NB4 (cell line): Measurements from ENCODE around the gene DYNLL2.

Experiments
- DNase-seq: peaks from one replicate; pipeline ENCODE4 v3.0.0; 2010; ENCODE audit warnings: low read depth
- H3K4me3 ChIP-seq: one replicate; pipeline ENCODE4 v1.5.1; 2011; ENCODE audit warnings: mild to moderate bottlenecking, low read depth, low read length, moderate library complexity
- MYC ChIP-seq: IDR thresholded peaks from 2 replicates; pipeline ENCODE4 v1.6.1; 2011; ENCODE audit warnings: low read depth, low read length
- POLR2A ChIP-seq: IDR thresholded peaks from 2 replicates; pipeline ENCODE4 v1.6.1; 2011; ENCODE audit warnings: mild to moderate bottlenecking; ENCODE audit not compliant: insufficient read length; ENCODE audit errors: extremely low read depth
- TF ChIP-seq, protein P1 (sequence below): IDR thresholded peaks from one replicate; pipeline ENCODE4 v1.5.1; 2012; ENCODE audit warnings: low read depth, low read length
- TF ChIP-seq, protein P2 (sequence below): IDR thresholded peaks from 2 replicates; pipeline ENCODE4 v1.6.1; 2011; ENCODE audit warnings: low read depth, low read length

DYNLL2 gene

DNA sequence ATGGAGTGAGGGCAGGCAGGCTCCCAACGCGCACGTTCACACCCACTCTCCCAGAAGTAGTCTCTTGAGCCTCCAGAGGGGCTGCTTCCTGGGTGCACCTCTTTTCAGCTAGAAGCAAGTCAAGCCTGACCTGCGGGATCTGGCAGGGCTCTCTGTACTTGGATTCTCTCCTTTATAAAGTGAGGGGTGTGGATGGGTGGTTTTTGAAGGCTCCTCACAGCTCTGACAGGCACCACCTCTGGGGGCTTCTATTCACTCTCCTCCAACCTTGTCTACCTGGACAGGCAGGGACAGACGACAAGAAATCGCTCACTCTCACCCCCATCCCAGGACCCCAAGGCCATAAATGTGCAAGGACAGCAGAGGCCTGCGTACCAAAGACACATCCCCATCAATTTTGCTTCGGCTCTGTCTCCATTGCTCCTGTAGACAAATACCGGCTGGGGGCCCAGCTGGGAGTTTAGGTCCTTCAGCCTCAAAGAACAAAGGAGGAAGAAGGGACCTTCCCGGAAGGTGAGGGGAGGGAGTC is 814 bp upstream of the DYNLL2 start:
- DNase-seq: no peak
- H3K4me3 ChIP-seq: no peak overlapping the region
- TF ChIP-seq POLR2A (no peak), MYC (no peak)
- TF ChIP-seq, protein P1, sequence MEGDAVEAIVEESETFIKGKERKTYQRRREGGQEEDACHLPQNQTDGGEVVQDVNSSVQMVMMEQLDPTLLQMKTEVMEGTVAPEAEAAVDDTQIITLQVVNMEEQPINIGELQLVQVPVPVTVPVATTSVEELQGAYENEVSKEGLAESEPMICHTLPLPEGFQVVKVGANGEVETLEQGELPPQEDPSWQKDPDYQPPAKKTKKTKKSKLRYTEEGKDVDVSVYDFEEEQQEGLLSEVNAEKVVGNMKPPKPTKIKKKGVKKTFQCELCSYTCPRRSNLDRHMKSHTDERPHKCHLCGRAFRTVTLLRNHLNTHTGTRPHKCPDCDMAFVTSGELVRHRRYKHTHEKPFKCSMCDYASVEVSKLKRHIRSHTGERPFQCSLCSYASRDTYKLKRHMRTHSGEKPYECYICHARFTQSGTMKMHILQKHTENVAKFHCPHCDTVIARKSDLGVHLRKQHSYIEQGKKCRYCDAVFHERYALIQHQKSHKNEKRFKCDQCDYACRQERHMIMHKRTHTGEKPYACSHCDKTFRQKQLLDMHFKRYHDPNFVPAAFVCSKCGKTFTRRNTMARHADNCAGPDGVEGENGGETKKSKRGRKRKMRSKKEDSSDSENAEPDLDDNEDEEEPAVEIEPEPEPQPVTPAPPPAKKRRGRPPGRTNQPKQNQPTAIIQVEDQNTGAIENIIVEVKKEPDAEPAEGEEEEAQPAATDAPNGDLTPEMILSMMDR: no peak
- TF ChIP-seq, protein P2, sequence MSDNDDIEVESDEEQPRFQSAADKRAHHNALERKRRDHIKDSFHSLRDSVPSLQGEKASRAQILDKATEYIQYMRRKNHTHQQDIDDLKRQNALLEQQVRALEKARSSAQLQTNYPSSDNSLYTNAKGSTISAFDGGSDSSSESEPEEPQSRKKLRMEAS: no peak

DNA sequence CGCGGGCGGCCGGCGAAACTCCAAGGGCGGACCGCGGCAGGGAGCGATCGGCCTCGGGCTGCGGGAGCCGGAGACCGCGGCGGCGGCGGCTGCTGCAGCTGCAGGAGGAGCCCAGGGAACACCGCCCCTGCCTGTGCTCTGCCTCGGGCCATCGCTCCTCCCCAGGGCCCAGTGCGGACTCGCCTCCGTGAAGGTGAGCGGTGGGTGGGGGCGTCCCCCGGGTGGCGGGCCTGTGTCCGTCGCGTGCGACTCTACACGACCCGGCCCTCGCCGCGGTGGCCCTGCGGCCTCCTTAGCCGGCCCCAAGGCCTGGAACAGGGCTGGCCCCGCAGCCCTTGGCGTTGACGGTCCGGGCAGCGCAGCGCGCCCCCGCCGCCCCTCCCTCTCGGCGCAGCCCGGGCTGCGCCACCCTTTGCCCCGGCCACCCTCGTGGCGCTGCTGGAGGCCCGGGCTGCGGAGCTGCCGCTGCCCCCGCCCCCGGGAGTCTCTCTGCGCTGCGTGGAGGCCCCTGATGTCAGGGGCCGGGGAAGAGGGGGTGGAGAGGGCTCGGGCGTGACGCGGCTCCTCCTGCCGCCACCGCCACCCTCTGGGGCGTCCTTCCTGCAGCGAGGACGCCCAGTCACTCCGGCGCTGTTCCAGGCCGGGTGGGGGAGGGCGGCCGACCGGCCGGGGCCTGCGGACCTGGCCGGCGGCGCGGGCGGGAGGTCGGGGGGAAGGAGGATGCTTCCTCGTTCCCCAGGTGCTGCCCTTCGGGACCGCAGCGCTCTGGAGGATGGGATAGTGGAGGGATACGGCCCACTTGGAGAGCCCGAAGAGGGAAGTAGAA is 485 bp downstream of the DYNLL2 start:
- peak; percentile 74 for DNase-seq
- TF ChIP-seq MYC: peak; percentile 30; the same call in 1 of the 2 replicates
- TF ChIP-seq, protein P1: no peak
- peak overlapping the region; percentile 80 for H3K4me3 ChIP-seq

DNA sequence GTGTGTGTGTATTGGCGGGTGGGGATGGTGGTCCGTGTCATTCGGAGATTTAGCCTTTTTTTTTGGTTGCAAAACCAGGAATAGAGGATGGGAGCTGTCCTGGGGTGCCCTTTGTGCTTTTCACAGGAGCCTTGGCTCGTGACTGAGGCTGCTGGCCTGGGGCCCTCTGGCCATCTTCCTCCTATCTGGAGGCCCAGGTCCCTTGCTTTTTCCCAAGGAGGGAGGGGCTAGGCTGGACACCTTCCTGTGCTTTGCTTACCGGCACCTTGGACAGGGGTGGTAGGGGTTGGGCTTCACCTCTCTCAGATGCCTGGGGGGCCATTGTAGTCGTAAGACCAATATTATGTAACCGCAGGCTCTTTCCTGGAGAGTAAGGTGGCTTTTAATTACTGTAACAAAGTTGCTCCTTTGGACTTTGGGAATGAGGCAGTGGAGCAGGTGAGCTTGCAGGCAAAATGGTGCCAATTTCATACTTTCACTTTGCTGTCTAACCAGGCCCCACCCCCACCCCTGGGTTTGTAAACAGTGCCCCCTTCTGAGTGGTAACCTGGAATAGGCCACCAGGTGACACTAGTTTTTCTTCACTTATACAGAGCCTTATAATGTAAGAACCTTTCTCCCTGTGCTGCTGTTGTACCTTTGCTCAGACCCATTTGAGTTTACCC is 1.2 kb downstream of the DYNLL2 start:
- DNase-seq: peak; percentile 48
- H3K4me3 ChIP-seq: peak overlapping the region; percentile 80
- TF ChIP-seq, protein P1: peak; percentile 11
- TF ChIP-seq MYC (no peak), POLR2A (no peak)
- TF ChIP-seq, protein P2: 0 out of 2 replicates have a peak, but pooled peaks have one; percentile 8

DNA sequence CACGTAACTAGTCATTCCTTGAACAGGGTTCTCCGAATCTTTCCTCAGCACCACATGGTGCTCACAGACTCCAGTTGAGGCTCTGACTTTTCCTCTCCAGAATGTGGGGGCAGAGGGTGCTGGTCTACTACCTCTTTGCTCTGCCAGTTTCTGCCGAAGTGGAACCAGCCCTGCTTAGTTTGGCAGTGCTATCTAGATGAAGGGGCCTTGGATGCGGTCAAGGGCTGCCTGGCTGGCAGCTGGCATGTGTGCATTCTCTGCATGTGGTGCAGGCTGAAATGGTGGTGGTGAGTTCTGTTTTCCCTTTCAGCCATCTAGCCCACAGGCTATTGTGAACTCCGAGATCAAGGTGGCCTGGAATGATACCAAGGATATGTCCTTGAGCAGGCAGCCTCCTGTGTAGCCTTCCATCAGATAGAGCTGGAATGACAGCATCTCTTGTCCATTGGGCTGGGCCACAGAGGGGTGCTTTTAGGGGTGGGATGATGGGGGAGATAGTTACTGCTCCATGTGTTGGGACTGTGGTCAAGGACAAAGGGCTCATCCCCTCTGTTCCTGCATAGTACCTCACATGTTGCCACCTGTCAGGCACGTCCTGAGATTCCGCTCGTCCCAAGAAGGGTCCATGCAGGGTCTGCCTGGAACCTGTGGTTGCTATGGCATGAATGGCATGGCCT is 2.0 kb downstream of the DYNLL2 start:
- H3K4me3 ChIP-seq: peak overlapping the region; percentile 80
- DNase-seq: no peak
- TF ChIP-seq, protein P1: no peak
- TF ChIP-seq, protein P2: no peak
- TF ChIP-seq POLR2A: no peak
- TF ChIP-seq MYC: no peak

DNA sequence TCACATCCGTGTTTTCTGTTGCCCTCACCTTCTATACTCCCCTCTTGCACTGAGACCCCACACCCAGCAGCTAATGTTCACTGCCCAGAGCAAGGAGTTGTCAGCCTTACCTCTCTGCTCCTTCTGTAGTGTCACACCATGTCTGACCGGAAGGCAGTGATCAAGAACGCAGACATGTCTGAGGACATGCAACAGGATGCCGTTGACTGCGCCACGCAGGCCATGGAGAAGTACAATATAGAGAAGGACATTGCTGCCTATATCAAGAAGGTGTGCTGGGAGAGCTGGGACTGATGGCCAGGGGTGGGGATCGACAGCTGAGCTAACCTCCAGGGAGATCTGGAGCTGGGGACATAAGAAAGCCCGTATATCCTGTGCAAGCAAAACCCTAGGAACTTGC is 3.7 kb downstream of the DYNLL2 start:
- DNase-seq: no peak
- no peak overlapping the region for H3K4me3 ChIP-seq
- TF ChIP-seq POLR2A (no peak), MYC (no peak)
- TF ChIP-seq, protein P2: no peak
- TF ChIP-seq, protein P1: no peak
